Measurements from ENCODE around the gene BTBD10.
A peak's percentile ranks its signal among the peaks of the same experiment; 100 is the strongest.

BTBD10 gene

DNA sequence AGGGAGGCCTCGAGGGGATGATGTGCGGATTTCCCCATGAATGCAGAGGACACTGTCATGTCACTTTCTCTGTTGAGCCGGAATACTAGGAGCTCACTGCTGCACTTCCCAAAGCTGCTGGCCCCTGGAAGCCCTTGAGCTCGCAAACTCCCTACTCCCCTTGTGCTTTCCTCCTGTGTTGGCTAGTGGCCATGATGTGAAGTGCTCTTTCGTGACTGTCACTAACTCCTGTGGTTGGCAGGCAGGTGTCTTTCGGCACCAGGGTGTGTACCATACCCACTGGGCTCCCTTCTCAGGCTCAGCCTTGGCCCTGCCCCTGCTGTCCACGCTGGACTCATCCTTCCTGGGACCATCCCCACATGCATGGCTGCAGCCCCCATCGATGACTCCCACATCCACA lies 86.2 kb downstream of the BTBD10 start:
- no peaks in the 10 kb centered on the region for H3K27me3 Mint-ChIP-seq
- DNase-seq = no peak
- H3K27ac Mint-ChIP-seq = peak overlapping the region; percentile 77
- peaks cover 35 to 38% of the 10 kb centered on the region in 2 donors for H3K36me3 Mint-ChIP-seq
- no peak overlapping the region for H3K4me3 Mint-ChIP-seq
- H3K4me1 Mint-ChIP-seq = peaks cover 0 to 6% of the 10 kb centered on the region in 2 donors
- no peaks in the 10 kb centered on the region for H3K9me3 Mint-ChIP-seq
- ATAC-seq (replicated peaks) = no peak

DNA sequence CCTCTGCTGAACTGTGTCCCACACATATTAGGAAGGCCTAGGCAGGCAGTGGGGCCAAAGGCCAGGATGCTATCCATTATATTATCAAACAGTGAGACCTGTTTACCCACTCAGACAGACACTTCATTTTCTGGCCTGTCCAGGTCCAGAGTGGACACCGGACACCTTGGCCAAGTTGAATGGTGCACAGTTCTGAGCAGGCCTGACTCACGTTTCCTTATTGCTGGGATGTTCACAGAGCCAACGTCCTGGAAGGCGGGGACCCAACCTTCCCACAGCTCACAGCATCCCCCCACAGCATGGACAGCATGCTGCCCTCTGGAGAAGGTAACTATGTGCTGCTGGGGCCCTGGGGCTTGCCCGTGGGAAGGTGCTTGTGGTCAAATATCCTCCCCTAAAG lies 86.6 kb downstream of the BTBD10 start:
- peaks cover 0 to 6% of the 10 kb centered on the region in 2 donors for H3K4me1 Mint-ChIP-seq
- H3K9me3 Mint-ChIP-seq = no peaks in the 10 kb centered on the region
- no peaks in the 10 kb centered on the region for H3K27me3 Mint-ChIP-seq
- no peak for DNase-seq
- peaks cover 33 to 37% of the 10 kb centered on the region in 2 donors for H3K36me3 Mint-ChIP-seq
- H3K4me3 Mint-ChIP-seq = no peak overlapping the region
- ATAC-seq (replicated peaks) = no peak
- no peak overlapping the region for H3K27ac Mint-ChIP-seq

DNA sequence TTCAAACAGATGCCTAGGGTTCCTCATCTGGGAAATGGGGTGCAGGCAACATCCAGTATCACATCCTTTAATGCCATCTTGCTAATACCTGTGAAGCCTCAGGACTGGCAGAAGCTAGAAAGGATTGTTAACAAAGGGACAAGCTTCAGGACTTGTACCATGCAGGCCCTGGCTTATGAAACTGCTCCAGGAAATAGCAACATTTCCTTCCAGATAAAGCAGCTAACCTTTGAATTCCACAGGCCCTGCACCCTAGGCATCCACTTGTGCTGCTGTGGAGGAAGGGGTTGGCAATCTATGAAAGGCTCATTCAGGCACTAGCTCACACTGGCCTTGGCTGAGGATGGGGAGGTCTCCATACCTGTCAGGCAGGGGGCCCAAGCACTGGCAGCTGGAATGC lies 87.2 kb downstream of the BTBD10 start:
- no peak for DNase-seq
- ATAC-seq (replicated peaks) = no peak
- H3K4me1 Mint-ChIP-seq = peaks cover 0 to 6% of the 10 kb centered on the region in 2 donors
- H3K36me3 Mint-ChIP-seq = peaks cover 28 to 31% of the 10 kb centered on the region in 2 donors
- H3K27ac Mint-ChIP-seq = no peak overlapping the region
- no peaks in the 10 kb centered on the region for H3K9me3 Mint-ChIP-seq
- H3K27me3 Mint-ChIP-seq = no peaks in the 10 kb centered on the region
- H3K4me3 Mint-ChIP-seq = no peak overlapping the region

GRCh38 chr11:13373216-13373615 lies 89.8 kb downstream of the BTBD10 start:
- Mint-ChIP-seq H3K4me1 (peaks cover 0 to 6% of the 10 kb centered on the region in 2 donors), H3K9me3 (no peaks in the 10 kb centered on the region), H3K36me3 (peaks cover 26 to 31% of the 10 kb centered on the region in 2 donors), H3K4me3 (no peak overlapping the region), H3K27ac (no peak overlapping the region), H3K27me3 (no peaks in the 10 kb centered on the region)
- DNase-seq = no peak
- no peak for ATAC-seq (replicated peaks)

DNA sequence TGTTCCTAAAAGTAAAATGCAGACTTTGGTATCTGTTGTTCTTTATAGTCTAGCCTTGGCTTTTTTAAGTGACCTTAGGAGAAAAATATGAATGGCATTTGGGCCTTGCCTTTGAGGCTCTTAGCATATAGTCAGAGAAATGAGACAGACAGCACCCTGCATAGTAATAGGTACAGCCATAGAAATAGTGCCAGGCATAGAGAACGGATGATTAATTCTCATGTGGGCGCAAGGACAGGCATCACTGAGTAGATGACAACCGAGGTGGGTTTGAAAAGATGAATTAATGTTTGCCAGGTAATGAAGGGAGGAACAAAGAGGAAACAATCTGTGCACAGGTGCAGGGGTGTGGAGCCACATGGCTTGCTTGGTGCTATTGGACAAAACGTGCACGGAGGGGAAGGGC lies 95.0 kb downstream of the BTBD10 start:
- Mint-ChIP-seq H3K27ac (no peak overlapping the region), H3K4me1 (no peaks in the 10 kb centered on the region), H3K4me3 (no peak overlapping the region), H3K9me3 (no peaks in the 10 kb centered on the region), H3K36me3 (peaks cover 20 to 25% of the 10 kb centered on the region in 2 donors), H3K27me3 (no peaks in the 10 kb centered on the region)
- ATAC-seq (replicated peaks) (no peak), DNase-seq (no peak)

- DNase-seq (no peak), ATAC-seq (replicated peaks) (no peak)
- Mint-ChIP-seq H3K9me3 (no peaks in the 10 kb centered on the region), H3K4me1 (no peaks in the 10 kb centered on the region), H3K4me3 (no peak overlapping the region), H3K27me3 (no peaks in the 10 kb centered on the region), H3K36me3 (peaks cover 23 to 28% of the 10 kb centered on the region in 2 donors), H3K27ac (no peak overlapping the region)
Observed at GRCh38 chr11:13367115-13367514, 95.9 kb downstream of the BTBD10 start.

GRCh38 chr11:13366266-13367026 lies 96.6 kb downstream of the BTBD10 start:
- no peaks in the 10 kb centered on the region for H3K4me1 Mint-ChIP-seq
- ATAC-seq (replicated peaks) (no peak), DNase-seq (no peak)
- no peak overlapping the region for H3K4me3 Mint-ChIP-seq
- H3K9me3 Mint-ChIP-seq = no peaks in the 10 kb centered on the region
- H3K27ac Mint-ChIP-seq = no peak overlapping the region
- peaks cover 24 to 32% of the 10 kb centered on the region in 2 donors for H3K36me3 Mint-ChIP-seq
- no peaks in the 10 kb centered on the region for H3K27me3 Mint-ChIP-seq

DNA sequence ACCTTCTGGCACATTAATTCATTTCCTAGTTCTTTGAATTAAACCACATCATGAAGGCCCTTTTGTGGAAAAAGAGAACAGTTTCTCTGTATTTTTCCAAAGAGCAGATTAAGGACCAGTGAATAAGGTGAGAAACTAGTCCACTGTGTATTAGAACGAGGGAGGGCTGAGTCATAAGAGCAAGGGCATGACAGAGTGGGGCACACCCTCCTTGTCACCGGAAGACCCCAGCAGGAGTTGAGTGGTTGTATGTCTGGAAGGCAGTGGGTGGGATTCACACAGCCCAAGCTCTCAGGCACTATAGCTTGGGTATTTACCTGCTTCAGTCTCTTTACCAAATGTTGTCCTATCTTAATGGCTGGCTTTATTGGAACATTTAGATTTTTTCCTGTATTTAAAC lies 98.6 kb downstream of the BTBD10 start:
- Mint-ChIP-seq H3K27ac (no peak overlapping the region), H3K4me3 (no peak overlapping the region), H3K4me1 (no peaks in the 10 kb centered on the region), H3K36me3 (peaks cover 25 to 45% of the 10 kb centered on the region in 2 donors), H3K9me3 (no peaks in the 10 kb centered on the region), H3K27me3 (no peaks in the 10 kb centered on the region)
- no peak for DNase-seq
- no peak for ATAC-seq (replicated peaks)

- Mint-ChIP-seq H3K36me3 (peaks cover 21 to 51% of the 10 kb centered on the region in 2 donors), H3K27me3 (no peaks in the 10 kb centered on the region), H3K4me1 (no peaks in the 10 kb centered on the region), H3K4me3 (no peak overlapping the region), H3K27ac (no peak overlapping the region), H3K9me3 (no peaks in the 10 kb centered on the region)
- ATAC-seq (replicated peaks) (no peak), DNase-seq (no peak)
Observed at GRCh38 chr11:13362596-13363109, 100.4 kb downstream of the BTBD10 start.

- no peak overlapping the region for H3K4me3 Mint-ChIP-seq
- H3K4me1 Mint-ChIP-seq = peaks cover 0 to 2% of the 10 kb centered on the region in 2 donors
- H3K36me3 Mint-ChIP-seq = peaks cover 21 to 48% of the 10 kb centered on the region in 2 donors
- no peaks in the 10 kb centered on the region for H3K27me3 Mint-ChIP-seq
- no peak for ATAC-seq (replicated peaks)
- H3K27ac Mint-ChIP-seq = no peak overlapping the region
- H3K9me3 Mint-ChIP-seq = no peaks in the 10 kb centered on the region
- DNase-seq = no peak
Observed at GRCh38 chr11:13358596-13359270, 104.3 kb downstream of the BTBD10 start.

- Mint-ChIP-seq H3K27ac (no peak overlapping the region), H3K27me3 (no peaks in the 10 kb centered on the region), H3K4me1 (peaks cover 0 to 2% of the 10 kb centered on the region in 2 donors), H3K9me3 (no peaks in the 10 kb centered on the region), H3K36me3 (peaks cover 20 to 45% of the 10 kb centered on the region in 2 donors), H3K4me3 (no peak overlapping the region)
- ATAC-seq (replicated peaks) = no peak
- no peak for DNase-seq
Observed at GRCh38 chr11:13357232-13357631, 105.8 kb downstream of the BTBD10 start.

GRCh38 chr11:13355191-13355590 lies 107.8 kb downstream of the BTBD10 start:
- no peaks in the 10 kb centered on the region for H3K27me3 Mint-ChIP-seq
- ATAC-seq (replicated peaks) = no peak
- no peak for DNase-seq
- peaks cover 0 to 2% of the 10 kb centered on the region in 2 donors for H3K4me1 Mint-ChIP-seq
- peak overlapping the region; percentile 52 for H3K27ac Mint-ChIP-seq
- H3K36me3 Mint-ChIP-seq = peaks cover 27 to 41% of the 10 kb centered on the region in 2 donors
- no peak overlapping the region for H3K4me3 Mint-ChIP-seq
- no peaks in the 10 kb centered on the region for H3K9me3 Mint-ChIP-seq

- no peak for DNase-seq
- Mint-ChIP-seq H3K27me3 (no peaks in the 10 kb centered on the region), H3K9me3 (no peaks in the 10 kb centered on the region), H3K4me1 (peaks cover 3 to 6% of the 10 kb centered on the region in 2 donors), H3K36me3 (peaks cover 28 to 43% of the 10 kb centered on the region in 2 donors), H3K27ac (no peak overlapping the region), H3K4me3 (no peak overlapping the region)
- no peak for ATAC-seq (replicated peaks)
Observed at GRCh38 chr11:13354335-13354734, 108.7 kb downstream of the BTBD10 start.

- H3K36me3 Mint-ChIP-seq = peaks cover 23 to 39% of the 10 kb centered on the region in 2 donors
- H3K4me3 Mint-ChIP-seq = no peak overlapping the region
- H3K27ac Mint-ChIP-seq = no peak overlapping the region
- no peaks in the 10 kb centered on the region for H3K9me3 Mint-ChIP-seq
- DNase-seq (no peak), ATAC-seq (replicated peaks) (no peak)
- no peaks in the 10 kb centered on the region for H3K27me3 Mint-ChIP-seq
- peaks cover 16 to 22% of the 10 kb centered on the region in 2 donors for H3K4me1 Mint-ChIP-seq
Observed at GRCh38 chr11:13352711-13353110, 110.3 kb downstream of the BTBD10 start.

DNA sequence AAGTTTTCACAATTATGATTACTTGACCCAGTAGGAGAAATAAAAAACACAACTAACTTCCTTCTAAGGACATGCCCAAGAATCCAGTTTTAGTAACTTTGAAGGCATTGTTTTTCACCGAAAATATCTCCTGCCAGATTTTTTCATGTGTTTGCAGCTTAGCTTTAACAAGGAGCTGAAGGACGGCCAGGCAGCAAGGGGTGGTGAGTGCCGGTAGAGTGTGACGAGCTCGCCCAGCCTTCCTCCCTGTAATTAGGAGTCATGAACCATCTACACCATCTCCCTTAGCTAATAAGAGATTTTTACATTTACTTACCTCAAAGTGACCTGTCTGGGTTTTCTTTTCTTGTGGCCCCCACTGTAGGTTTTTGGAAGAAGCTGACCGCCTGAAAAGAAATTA lies 113.4 kb downstream of the BTBD10 start:
- DNase-seq (no peak), ATAC-seq (replicated peaks) (no peak)
- Mint-ChIP-seq H3K9me3 (no peaks in the 10 kb centered on the region), H3K27ac (no peak overlapping the region), H3K36me3 (peaks cover 15 to 31% of the 10 kb centered on the region in 2 donors), H3K4me3 (no peak overlapping the region), H3K4me1 (peaks cover 21 to 23% of the 10 kb centered on the region in 2 donors), H3K27me3 (no peaks in the 10 kb centered on the region)
